Measurements from ENCODE around the gene MORN4. TPM values are rescaled to one million over a fixed set of nuclear protein-coding genes. Genes with fewer than 3 reads are reported as not detected.

The MORN4 gene
- total and polyA plus RNA-seq, 9 of the 15 experiments (the other 6 are each of a cell fraction or from before 2014, with no cell fraction given), result 8.3 to 23.9 (median 11.7) TPM

DNA sequence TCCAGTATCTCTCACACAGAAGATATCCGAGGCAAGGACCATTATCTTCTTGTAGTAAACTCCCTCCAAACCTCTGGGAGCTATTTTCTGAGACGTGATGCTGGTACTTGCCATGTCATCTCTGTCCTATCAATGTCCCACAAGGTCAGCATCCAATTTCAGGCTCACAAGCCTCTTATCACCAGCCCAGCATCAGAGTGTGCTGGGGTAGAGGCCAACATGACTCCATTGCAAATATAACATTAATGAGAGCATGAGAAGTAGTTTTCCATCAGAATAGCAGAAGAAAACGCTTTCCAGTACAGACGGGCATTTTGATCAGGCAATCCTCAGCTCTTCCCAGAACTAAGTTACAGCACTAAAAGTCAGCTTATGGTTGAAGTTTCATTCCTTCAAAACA is 5.6 kb downstream of the MORN4 start (continued):
- TF ChIP-seq ZNF23 (CRISPR knock-in tag; IDR thresholded peaks at IDR 0.05), result no peak
- TF ChIP-seq, protein P1, sequence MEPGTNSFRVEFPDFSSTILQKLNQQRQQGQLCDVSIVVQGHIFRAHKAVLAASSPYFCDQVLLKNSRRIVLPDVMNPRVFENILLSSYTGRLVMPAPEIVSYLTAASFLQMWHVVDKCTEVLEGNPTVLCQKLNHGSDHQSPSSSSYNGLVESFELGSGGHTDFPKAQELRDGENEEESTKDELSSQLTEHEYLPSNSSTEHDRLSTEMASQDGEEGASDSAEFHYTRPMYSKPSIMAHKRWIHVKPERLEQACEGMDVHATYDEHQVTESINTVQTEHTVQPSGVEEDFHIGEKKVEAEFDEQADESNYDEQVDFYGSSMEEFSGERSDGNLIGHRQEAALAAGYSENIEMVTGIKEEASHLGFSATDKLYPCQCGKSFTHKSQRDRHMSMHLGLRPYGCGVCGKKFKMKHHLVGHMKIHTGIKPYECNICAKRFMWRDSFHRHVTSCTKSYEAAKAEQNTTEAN (CRISPR knock-in tag; IDR thresholded peaks at IDR 0.05), result no peak
- TF ChIP-seq, protein P2, sequence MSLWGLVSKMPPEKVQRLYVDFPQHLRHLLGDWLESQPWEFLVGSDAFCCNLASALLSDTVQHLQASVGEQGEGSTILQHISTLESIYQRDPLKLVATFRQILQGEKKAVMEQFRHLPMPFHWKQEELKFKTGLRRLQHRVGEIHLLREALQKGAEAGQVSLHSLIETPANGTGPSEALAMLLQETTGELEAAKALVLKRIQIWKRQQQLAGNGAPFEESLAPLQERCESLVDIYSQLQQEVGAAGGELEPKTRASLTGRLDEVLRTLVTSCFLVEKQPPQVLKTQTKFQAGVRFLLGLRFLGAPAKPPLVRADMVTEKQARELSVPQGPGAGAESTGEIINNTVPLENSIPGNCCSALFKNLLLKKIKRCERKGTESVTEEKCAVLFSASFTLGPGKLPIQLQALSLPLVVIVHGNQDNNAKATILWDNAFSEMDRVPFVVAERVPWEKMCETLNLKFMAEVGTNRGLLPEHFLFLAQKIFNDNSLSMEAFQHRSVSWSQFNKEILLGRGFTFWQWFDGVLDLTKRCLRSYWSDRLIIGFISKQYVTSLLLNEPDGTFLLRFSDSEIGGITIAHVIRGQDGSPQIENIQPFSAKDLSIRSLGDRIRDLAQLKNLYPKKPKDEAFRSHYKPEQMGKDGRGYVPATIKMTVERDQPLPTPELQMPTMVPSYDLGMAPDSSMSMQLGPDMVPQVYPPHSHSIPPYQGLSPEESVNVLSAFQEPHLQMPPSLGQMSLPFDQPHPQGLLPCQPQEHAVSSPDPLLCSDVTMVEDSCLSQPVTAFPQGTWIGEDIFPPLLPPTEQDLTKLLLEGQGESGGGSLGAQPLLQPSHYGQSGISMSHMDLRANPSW (CRISPR knock-in tag; IDR thresholded peaks at IDR 0.05), result no peak
- TF ChIP-seq ZNF354B (CRISPR knock-in tag; IDR thresholded peaks at IDR 0.05), result 0 out of 2 replicates have a peak, but pooled peaks have one; percentile 15
- no peak for TF ChIP-seq JUND (IDR thresholded peaks at IDR 0.05; ENCODE audit: borderline replicate concordance, low read depth, low read length)
- TF ChIP-seq JUND (tag; IDR thresholded peaks at IDR 0.05; ENCODE audit: borderline replicate concordance, low read depth, low read length), result peak; percentile 41; the same call in 1 of the 3 replicates
- peak; percentile 50; the same call in 1 of the 2 replicates for TF ChIP-seq SMAD4 (CRISPR knock-in tag; conservative IDR thresholded peaks at IDR 0.05)
- peak in 1 of 2 experiments; percentile 98; a peak in 2 of 4 replicates for TF ChIP-seq RCOR1 (IDR thresholded peaks at IDR 0.05; ENCODE audit: borderline replicate concordance in 1 of 2, low read depth in 2 of 2, low read length in 2 of 2)
- TF ChIP-seq STAT5B (CRISPR knock-in tag; IDR thresholded peaks at IDR 0.05), result no peak
- peak; percentile 34; the same call in 1 of the 2 replicates for TF ChIP-seq MTF1 (CRISPR knock-in tag; IDR thresholded peaks at IDR 0.05; ENCODE audit: borderline replicate concordance)
- TF ChIP-seq ZNF764 (CRISPR knock-in tag; IDR thresholded peaks at IDR 0.05; ENCODE audit: low read depth), result no peak
- TF ChIP-seq ZNF511 (CRISPR knock-in tag; IDR thresholded peaks at IDR 0.05), result no peak
- peak; percentile 83; the same call in 1 of the 2 replicates for TF ChIP-seq KLF6 (CRISPR knock-in tag; IDR thresholded peaks at IDR 0.05; ENCODE audit: borderline replicate concordance)
- TF ChIP-seq CBX5 (IDR thresholded peaks at IDR 0.05; ENCODE audit: borderline replicate concordance, low read depth), result no peak
- TF ChIP-seq ZBTB12 (CRISPR knock-in tag; IDR thresholded peaks at IDR 0.05), result peak; percentile 49; the same call in 1 of the 2 replicates
- TF ChIP-seq PTTG1 (tag; IDR thresholded peaks at IDR 0.05; ENCODE audit: low read depth), result peak; percentile 66
- TF ChIP-seq CXXC5 (CRISPR knock-in tag; IDR thresholded peaks at IDR 0.05), result peak; percentile 37; the same call in 1 of the 2 replicates
- no peak for TF ChIP-seq NR4A1 (CRISPR knock-in tag; IDR thresholded peaks at IDR 0.05)
- TF ChIP-seq NR4A1 (tag; IDR thresholded peaks at IDR 0.05), result peak; percentile 94
- TF ChIP-seq PTRF (tag; IDR thresholded peaks at IDR 0.05), result peak; percentile 82; the same call in 1 of the 2 replicates
- TF ChIP-seq CBFA2T3 (IDR thresholded peaks at IDR 0.05), result peak; percentile 36; the same call in 1 of the 2 replicates
- peak; percentile 61 for TF ChIP-seq C11orf30 (IDR thresholded peaks at IDR 0.05; ENCODE audit: low read depth)
- TF ChIP-seq RFX1 (IDR thresholded peaks at IDR 0.05), result no peak
- TF ChIP-seq, protein P3, sequence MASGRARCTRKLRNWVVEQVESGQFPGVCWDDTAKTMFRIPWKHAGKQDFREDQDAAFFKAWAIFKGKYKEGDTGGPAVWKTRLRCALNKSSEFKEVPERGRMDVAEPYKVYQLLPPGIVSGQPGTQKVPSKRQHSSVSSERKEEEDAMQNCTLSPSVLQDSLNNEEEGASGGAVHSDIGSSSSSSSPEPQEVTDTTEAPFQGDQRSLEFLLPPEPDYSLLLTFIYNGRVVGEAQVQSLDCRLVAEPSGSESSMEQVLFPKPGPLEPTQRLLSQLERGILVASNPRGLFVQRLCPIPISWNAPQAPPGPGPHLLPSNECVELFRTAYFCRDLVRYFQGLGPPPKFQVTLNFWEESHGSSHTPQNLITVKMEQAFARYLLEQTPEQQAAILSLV (tag; IDR thresholded peaks at IDR 0.05), result 0 out of 2 replicates have a peak, but pooled peaks have one; percentile 12
